ENCODE results near the gene GNLY.
"Not testable (repeated sequence)": the region's sequence is repeated elsewhere in the genome, so short reads cannot be mapped to it uniquely, and the experiment has no call there.

Gene GNLY

GRCh38 chr2:85708641-85709040 is 14.5 kb downstream of the GNLY start:
- Mint-ChIP-seq H3K4me3 (no peak overlapping the region), H3K27ac (no peak overlapping the region), H3K27me3 (peaks cover 32% of the 10 kb centered on the region), H3K4me1 (peaks cover 35% of the 10 kb centered on the region), H3K9me3 (no peaks in the 10 kb centered on the region)
- DNase-seq, result no peak
- no peak for ATAC-seq

- ATAC-seq (no peak), DNase-seq (no peak)
- H3K9me3 Mint-ChIP-seq, result no peaks in the 10 kb centered on the region
- peaks cover 32% of the 10 kb centered on the region for H3K27me3 Mint-ChIP-seq
- H3K4me1 Mint-ChIP-seq, result peaks cover 36% of the 10 kb centered on the region
- H3K4me3 Mint-ChIP-seq, result no peak overlapping the region
- no peak overlapping the region for H3K27ac Mint-ChIP-seq
Measured at GRCh38 chr2:85709401-85709811, 15.2 kb downstream of the GNLY start.

- peaks cover 26% of the 10 kb centered on the region for H3K27me3 Mint-ChIP-seq
- H3K27ac Mint-ChIP-seq, result no peak overlapping the region
- no peak overlapping the region for H3K4me3 Mint-ChIP-seq
- H3K4me1 Mint-ChIP-seq, result peaks cover 41% of the 10 kb centered on the region
- no peak for ATAC-seq
- no peak for DNase-seq
- no peaks in the 10 kb centered on the region for H3K9me3 Mint-ChIP-seq
Measured at GRCh38 chr2:85710687-85711577, 16.8 kb downstream of the GNLY start.

- H3K9me3 Mint-ChIP-seq, result no peaks in the 10 kb centered on the region
- DNase-seq (no peak), ATAC-seq (no peak)
- no peak overlapping the region for H3K4me3 Mint-ChIP-seq
- H3K27me3 Mint-ChIP-seq, result peaks cover 30% of the 10 kb centered on the region
- no peak overlapping the region for H3K27ac Mint-ChIP-seq
- H3K4me1 Mint-ChIP-seq, result peaks cover 47% of the 10 kb centered on the region
Measured at GRCh38 chr2:85711578-85712060, 17.5 kb downstream of the GNLY start.

DNA sequence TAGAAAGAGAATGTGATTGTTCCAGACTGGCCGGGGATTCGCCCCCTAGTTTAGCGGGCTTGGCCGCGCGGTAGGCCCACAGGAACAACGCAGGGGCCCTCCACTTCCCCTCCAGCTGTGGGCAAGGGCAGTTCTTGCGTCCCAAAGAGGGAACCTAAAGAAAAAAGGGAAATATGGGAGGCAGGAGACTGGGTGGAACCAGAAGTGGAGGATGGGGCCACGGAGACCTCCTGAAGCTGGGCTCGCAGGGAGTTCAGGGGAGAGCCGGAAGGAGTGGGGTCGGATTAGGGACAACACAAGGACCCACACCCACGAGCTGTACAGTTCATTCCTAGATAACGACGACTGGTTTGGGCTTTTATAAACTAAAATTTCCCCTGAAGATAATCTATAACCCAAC is 18.2 kb downstream of the GNLY start:
- Mint-ChIP-seq H3K27ac (no peak overlapping the region), H3K4me3 (no peak overlapping the region), H3K4me1 (peaks cover 40% of the 10 kb centered on the region), H3K9me3 (no peaks in the 10 kb centered on the region), H3K27me3 (peaks cover 30% of the 10 kb centered on the region)
- no peak for ATAC-seq
- no peak for DNase-seq

DNA sequence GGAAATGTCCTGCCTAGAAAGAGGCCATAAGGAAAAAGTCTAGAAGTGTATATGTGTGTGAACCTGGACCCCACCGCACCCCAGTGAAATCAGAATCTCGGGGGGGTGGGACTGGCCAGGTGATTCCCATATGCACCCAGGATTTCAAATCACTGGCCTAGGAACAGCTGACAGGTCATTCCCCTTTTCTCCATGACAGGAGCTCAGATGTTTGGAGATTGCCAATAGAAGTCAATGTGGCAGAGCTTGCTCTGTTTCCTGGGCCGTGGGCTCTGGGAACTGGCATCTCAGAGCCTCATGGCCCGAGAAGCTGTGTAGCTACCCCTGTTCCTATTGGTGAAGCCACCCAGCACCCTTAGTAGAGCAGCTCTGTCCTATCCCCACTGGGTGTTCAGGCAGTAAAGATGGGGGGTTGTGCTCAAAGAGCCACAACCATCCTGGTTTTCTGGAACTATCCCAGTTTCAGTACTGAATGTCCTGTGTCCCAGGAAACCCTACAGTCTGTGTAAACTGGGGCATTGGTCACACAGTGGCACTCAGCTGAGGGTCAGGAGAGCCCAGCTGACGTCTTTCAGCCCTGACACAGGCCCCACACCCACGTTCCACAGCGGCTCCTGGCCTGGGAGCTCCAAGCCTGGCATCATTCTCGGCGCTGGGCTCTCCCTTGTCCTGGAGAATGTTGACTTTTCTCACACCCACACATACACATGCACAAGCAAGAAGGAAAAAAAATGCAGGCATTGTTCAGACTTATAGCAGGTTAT is 18.9 kb downstream of the GNLY start:
- Mint-ChIP-seq H3K4me3 (no peak overlapping the region), H3K27ac (peak overlapping the region in 1 of 2 donors; percentile 32), H3K27me3 (peaks cover 30% of the 10 kb centered on the region), H3K4me1 (peaks cover 40% of the 10 kb centered on the region), H3K9me3 (no peaks in the 10 kb centered on the region)
- no peak for DNase-seq
- ATAC-seq, result no peak

GRCh38 chr2:85713836-85714235 is 19.7 kb downstream of the GNLY start:
- DNase-seq (no peak), ATAC-seq (no peak)
- H3K27me3 Mint-ChIP-seq, result peaks cover 30% of the 10 kb centered on the region
- H3K27ac Mint-ChIP-seq, result peak overlapping the region in 1 of 2 donors; percentile 32
- peaks cover 40% of the 10 kb centered on the region for H3K4me1 Mint-ChIP-seq
- H3K4me3 Mint-ChIP-seq, result no peak overlapping the region
- H3K9me3 Mint-ChIP-seq, result no peaks in the 10 kb centered on the region

DNA sequence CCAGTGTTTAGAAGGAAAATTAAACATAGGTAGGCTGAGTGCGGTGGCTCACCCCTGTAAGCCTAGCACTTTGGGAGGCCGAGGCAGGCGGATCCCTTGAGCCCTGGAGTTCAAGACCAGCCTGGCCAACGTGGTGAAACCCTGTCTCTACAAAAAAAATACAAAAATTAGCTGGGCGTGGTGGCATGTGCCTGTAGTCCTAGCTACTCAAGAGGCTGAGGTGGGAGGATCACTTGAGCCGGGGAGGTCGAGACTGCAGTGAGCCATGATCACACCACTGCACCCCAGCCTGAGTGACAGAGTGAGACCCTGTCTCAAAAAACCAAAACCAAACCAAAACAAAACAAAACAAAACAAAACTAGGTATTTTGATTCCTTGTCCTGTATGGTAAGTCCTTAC is 20.3 kb downstream of the GNLY start:
- Mint-ChIP-seq H3K4me1 (peaks cover 40% of the 10 kb centered on the region), H3K27me3 (peaks cover 30% of the 10 kb centered on the region)
- H3K4me3 Mint-ChIP-seq, H3K27ac Mint-ChIP-seq, ATAC-seq, H3K9me3 Mint-ChIP-seq, DNase-seq: not testable (repeated sequence)

- DNase-seq (no peak), ATAC-seq (no peak)
- H3K27me3 Mint-ChIP-seq, result peaks cover 29% of the 10 kb centered on the region
- H3K4me3 Mint-ChIP-seq, result no peak overlapping the region
- no peak overlapping the region for H3K27ac Mint-ChIP-seq
- peaks cover 40% of the 10 kb centered on the region for H3K4me1 Mint-ChIP-seq
- H3K9me3 Mint-ChIP-seq, result no peaks in the 10 kb centered on the region
Measured at GRCh38 chr2:85714841-85715240, 20.7 kb downstream of the GNLY start.

DNA sequence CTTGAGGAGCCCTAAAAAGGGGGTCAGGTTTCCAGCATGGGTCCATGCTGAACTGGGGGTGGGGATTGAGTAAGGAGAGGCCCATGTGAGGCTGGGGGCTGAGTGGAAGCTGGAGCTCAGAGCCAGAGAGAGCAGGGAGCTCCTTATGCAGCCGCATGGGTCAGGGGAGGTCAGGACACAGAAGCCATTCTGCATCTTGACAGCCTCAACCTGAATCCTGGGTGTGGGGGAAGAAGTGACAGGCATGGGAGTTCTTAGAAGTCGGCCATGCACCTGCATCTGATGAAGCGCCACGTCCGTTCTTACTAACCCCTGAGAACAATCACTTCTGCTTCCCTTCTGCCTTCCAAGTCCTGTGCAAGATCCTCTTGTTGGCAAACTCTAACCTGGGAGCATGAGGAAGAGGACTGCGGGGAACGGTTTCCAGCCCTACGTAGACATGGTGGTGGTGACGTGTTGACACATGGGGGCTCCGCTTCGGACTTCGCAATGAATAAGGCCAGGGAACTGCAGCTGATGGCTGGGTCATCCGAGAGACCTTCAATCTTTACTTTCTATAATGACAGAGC is 22.3 kb downstream of the GNLY start:
- H3K4me1 Mint-ChIP-seq, result peaks cover 30% of the 10 kb centered on the region
- no peak for ATAC-seq
- H3K27me3 Mint-ChIP-seq, result peaks cover 13% of the 10 kb centered on the region
- peaks cover 0 to 11% of the 10 kb centered on the region in 2 donors for H3K9me3 Mint-ChIP-seq
- no peak overlapping the region for H3K27ac Mint-ChIP-seq
- no peak for DNase-seq
- no peak overlapping the region for H3K4me3 Mint-ChIP-seq

GRCh38 chr2:85717308-85718008 is 23.3 kb downstream of the GNLY start:
- DNase-seq, result no peak
- no peak for ATAC-seq
- Mint-ChIP-seq H3K9me3 (peaks cover 0 to 11% of the 10 kb centered on the region in 2 donors), H3K4me1 (peaks cover 30% of the 10 kb centered on the region), H3K27ac (no peak overlapping the region), H3K4me3 (no peak overlapping the region), H3K27me3 (peaks cover 7% of the 10 kb centered on the region)

DNA sequence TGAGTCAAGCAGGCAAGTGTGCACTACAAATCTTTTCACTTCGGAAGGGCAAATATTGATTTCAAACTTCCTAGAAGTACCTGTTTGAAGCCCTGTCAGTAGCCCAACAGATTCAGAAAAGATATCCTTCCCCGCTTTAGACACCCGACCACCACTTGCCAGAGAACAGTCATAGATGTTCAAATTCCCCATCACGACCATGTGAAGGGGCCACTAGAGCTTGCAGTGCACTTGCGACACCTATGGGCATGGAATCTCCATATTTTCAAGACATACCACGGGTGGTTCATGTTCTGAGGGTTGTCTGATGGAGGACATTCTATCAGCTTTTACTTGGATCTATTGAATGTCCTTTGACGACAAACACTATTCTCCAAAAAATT is 23.8 kb downstream of the GNLY start:
- Mint-ChIP-seq H3K4me1 (peaks cover 30% of the 10 kb centered on the region), H3K4me3 (no peak overlapping the region), H3K9me3 (peaks cover 0 to 11% of the 10 kb centered on the region in 2 donors), H3K27me3 (peaks cover 7% of the 10 kb centered on the region), H3K27ac (no peak overlapping the region)
- no peak for DNase-seq
- no peak for ATAC-seq

DNA sequence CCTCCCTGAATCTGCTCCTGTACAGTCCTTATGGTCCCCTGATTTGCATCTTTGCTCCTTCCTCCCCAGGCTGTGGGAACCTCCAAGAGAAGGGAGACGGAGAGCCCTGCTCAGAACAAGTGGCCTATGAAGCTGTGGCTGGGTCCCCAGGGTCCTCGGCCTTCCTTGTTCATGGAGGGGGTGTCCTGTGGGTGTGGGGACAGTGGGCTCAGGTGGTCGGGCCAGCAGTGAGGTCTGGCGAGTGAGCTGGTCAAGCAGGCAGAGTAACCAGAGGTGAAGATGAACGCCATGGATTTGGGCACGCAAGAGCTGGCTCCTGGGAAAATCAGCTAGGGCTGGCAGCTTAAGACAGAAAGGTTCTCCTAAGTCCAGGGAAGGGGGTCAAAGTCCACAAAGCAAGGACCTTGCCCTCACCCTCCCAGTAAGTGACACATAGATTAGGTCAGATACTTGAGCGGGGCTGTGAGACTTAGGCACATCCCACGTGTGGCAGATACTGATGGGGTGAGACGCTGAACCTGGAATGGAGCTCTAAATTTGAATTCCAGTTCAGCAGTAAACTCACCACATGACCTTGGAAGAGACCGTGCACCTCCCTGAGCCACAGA is 24.8 kb downstream of the GNLY start:
- DNase-seq, result no peak
- Mint-ChIP-seq H3K27me3 (peaks cover 7% of the 10 kb centered on the region), H3K9me3 (peaks cover 0 to 11% of the 10 kb centered on the region in 2 donors), H3K27ac (no peak overlapping the region), H3K4me3 (no peak overlapping the region), H3K4me1 (peaks cover 26% of the 10 kb centered on the region)
- no peak for ATAC-seq

- H3K4me1 Mint-ChIP-seq, result peaks cover 18% of the 10 kb centered on the region
- ATAC-seq (no peak), DNase-seq (no peak)
- H3K27ac Mint-ChIP-seq, result no peak overlapping the region
- peaks cover 7% of the 10 kb centered on the region for H3K27me3 Mint-ChIP-seq
- no peak overlapping the region for H3K4me3 Mint-ChIP-seq
- peaks cover 0 to 11% of the 10 kb centered on the region in 2 donors for H3K9me3 Mint-ChIP-seq
Measured at GRCh38 chr2:85719609-85720240, 25.6 kb downstream of the GNLY start.

Measured in stimulated activated naive CD8-positive, alpha-beta T cell treated with anti-CD3 and anti-CD28 coated beads, Interleukin-15, amount 100 ng/mL, for 72 hours (primary cell).